NCI-H2029 treated with DMSO at 0.1 percent for 48 hours (cell line): ENCODE data around the gene ATP5F1D.
"Not testable (repeated sequence)": the region's sequence is repeated elsewhere in the genome, so short reads cannot be mapped to it uniquely, and the experiment has no call there.

Source experiments
- DNase-seq: peaks from one replicate; lab custom pipeline; 2025; lab: John Stamatoyannopoulos, UW

ATP5F1D gene

DNA sequence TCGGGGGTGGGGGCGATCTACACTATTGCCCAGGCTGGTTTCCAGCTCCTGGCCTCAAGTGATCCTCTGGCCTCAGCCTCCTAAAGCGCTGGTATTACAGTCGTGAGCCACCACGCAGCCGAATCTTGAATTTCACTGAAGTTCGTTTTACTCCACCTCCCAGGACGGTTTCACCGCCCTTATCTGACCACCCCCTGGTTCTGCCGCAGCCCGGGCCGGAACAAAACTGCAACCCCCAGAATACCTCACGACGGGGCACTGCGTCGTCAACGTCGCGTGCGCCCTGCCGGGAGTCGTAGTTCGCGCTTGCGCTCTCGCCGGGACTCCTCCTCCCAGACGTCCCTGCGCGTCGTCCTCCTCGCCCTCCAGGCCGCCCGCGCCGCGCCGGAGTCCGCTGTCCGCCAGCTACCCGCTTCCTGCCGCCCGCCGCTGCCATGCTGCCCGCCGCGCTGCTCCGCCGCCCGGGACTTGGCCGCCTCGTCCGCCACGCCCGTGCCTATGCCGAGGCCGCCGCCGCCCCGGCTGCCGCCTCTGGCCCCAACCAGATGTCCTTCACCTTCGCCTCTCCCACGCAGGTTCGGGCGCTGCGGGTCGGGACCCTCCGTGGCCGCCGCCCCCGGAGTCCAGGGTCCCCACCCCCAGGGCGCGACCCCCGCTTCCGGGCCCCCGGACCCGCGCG lies at the start of gene ATP5F1D:
ATP5F1D (plus strand) TSS at position 335 of the 679 bp plus-strand sequence; CDS start at position 435, 100 bp downstream.
- DNase-seq = peak; percentile 58

DNA sequence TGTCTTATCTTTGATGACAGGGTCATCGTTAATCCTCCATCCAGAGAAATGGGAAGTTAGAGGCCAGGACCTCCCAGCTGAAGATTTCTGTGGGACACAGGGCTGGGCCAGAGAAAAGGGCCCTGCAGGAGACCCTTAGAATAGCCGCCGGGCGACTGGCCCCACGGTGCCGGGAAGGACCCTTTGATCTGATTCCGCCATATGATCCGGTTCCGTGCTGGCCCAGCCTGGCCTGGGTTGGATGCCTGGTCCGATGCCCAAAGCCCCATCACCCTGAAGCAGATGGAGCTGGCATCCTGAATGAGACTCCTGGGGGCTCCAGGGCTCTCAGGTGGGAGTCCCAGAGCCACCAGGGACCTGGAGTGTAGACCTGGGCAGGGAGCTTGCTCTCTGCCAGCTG lies 42.0 kb upstream of the ATP5F1D start:
- no peak for DNase-seq

DNA sequence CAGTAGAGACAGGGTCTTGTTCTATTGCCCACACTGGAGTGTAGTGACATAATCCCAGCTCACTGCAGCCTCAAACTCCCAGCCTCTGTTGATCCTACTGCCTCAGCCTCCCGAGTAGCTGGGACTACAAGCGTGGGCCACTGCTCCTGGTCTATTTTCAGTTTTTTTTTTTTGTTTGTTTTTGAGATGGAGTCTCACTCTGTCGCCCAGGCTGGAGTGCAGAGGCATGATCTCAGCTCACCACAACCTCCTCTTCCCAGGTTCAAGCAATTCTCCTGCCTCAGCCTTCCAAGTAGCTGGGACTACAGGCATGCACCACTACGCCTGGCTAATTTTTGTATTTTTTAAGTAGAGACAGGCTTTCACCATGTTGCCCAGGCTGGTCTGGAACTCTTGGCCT lies 40.9 kb upstream of the ATP5F1D start:
- DNase-seq = not testable (repeated sequence)

DNA sequence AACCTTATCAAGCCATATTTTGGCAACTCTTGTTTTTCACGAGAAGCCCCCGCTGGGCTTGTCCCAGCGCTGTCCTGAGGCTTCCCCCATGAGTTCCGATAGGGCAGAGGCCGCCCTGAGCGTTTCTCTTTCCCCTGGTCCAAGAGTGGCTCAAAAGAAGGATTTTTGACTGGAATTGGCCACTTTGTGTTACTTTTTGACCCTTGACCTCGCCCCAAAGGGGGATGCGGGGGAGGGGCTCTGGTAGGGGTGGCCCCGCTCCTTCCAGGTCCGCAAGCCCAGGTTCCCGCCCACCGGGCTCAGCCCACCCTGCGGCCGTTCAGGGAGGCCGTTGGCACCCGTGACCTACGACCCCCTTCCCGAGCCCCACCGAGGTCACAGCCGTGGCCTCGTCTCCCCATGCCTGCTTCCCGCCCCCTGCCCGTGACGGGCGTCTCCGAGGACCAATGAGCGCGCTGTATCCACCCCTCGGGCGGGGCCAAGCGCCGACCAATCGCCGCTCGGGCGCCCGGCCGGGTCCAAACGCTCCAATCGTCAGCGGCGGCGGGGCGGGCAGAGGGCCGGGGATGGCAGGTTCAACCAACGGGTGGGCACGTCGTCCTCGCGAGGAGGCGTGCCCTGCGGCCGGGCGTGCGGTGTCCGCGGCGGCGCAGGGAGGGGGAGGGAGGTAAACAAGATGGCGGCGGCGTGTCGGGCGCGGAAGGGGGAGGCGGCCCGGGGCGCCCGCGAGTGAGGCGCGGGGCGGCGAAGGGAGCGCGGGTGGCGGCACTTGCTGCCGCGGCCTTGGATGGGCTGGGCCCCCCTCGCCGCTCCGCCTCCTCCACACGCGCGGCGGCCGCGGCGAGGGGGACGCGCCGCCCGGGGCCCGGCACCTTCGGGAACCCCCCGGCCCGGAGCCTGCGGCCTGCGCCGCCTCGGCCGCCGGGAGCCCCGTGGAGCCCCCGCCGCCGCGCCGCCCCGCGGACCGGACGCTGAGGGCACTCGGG lies 36.1 kb upstream of the ATP5F1D start, which contains the start of gene STK11:
STK11 (plus strand) TSS at position 665 of the 986 bp plus-strand sequence. CDS start 1,136 bp downstream, outside the sequence.
- DNase-seq = peak; percentile 82

DNA sequence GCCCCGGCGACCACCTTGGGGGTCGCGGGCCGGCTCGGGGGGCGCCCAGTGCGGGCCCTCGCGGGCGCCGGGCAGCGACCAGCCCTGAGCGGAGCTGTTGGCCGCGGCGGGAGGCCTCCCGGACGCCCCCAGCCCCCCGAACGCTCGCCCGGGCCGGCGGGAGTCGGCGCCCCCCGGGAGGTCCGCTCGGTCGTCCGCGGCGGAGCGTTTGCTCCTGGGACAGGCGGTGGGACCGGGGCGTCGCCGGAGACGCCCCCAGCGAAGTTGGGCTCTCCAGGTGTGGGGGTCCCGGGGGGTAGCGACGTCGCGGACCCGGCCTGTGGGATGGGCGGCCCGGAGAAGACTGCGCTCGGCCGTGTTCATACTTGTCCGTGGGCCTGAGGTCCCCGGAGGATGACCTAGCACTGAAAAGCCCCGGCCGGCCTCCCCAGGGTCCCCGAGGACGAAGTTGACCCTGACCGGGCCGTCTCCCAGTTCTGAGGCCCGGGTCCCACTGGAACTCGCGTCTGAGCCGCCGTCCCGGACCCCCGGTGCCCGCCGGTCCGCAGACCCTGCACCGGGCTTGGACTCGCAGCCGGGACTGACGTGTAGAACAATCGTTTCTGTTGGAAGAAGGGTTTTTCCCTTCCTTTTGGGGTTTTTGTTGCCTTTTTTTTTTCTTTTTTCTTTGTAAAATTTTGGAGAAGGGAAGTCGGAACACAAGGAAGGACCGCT lies 35.2 kb upstream of the ATP5F1D start:
- no peak for DNase-seq

DNA sequence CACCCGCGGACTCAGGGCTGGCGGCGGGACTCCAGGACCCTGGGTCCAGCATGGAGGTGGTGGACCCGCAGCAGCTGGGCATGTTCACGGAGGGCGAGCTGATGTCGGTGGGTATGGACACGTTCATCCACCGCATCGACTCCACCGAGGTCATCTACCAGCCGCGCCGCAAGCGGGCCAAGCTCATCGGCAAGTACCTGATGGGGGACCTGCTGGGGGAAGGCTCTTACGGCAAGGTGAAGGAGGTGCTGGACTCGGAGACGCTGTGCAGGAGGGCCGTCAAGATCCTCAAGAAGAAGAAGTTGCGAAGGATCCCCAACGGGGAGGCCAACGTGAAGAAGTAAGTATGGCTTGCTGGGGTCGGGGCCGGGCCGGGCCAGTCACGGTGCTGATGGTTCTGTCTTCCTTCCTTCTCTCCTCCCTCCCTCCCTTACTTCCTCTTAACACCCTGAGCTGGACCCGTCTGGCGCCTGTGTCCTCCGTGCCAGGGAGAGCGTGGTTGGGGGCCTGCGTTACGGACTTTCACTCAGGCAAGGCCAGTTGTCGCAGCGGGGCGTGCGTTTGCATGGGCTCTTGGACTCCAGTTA lies 34.6 kb upstream of the ATP5F1D start:
- no peak for DNase-seq

DNA sequence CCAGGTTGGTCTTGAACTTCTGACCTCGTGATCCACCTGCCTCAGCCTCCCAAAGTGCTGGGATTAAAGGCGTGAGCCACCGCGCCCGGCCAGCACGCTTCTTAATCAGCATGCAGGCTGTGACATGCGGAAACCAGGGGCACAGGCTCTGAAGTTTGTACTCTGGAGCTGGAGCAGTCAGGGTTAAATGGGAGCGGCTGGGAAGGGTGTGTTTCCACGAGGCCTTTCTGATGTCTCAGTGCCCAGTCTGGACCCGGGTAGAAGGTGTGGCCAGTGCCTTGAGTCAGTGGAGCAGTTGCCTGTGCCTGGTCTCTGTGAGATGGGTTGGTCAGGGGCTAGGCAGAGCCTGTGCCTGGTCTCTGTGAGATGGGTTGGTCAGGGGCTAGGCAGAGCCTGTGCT lies 32.7 kb upstream of the ATP5F1D start:
- not testable (repeated sequence) for DNase-seq

DNA sequence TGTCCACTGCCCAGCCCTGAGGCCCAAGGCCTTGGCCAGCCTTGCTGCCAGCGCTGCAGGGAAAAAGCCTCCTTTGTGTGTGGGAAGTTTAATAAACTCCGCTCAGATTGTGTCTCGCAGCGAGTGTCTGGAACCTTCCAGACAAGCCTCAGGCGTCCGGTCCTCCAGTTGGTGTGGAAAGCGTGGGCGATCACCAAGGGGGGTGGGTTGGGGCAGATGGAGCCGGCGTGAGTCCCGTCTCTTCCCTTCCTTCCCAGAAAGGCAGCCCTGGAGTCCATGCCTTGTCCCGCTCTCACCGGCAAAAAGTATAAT lies 31.4 kb upstream of the ATP5F1D start:
- DNase-seq = no peak

DNA sequence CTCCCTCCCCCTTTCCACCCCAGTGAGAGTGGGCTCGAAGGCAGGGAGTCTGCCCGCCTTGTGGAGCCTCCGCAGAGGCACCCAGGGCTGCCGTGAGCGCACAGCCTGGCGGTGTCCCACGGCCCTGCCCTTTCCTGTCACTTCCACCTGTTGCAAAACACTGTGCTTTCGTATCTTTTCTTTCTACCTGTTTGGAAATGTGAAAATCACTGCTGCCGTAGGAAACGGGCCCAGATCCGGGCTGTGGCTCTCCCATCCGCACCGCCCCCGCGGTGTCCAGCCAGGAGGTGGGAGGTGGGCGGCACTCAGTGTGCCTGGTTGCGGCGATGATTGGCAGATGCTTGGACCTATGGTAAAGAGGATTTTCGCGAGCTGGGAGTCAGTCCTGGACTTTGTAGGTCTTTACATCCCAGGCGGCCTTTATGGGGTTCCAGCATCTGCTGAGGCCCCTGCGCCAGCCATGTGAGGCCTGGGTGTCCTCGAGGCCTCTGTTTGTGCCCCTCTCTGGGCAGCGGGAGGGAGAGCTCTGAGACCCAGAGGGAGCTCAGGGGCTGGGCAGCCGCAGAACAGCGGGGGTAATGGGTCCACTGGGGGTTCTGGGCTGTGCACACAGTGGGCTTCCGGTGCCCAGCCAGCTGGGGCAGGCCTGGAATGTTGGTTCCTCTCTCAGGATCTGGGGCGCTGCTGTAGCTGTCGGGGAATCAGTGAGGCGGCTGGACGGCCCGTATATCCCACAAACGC lies 29.9 kb upstream of the ATP5F1D start:
- DNase-seq = no peak

DNA sequence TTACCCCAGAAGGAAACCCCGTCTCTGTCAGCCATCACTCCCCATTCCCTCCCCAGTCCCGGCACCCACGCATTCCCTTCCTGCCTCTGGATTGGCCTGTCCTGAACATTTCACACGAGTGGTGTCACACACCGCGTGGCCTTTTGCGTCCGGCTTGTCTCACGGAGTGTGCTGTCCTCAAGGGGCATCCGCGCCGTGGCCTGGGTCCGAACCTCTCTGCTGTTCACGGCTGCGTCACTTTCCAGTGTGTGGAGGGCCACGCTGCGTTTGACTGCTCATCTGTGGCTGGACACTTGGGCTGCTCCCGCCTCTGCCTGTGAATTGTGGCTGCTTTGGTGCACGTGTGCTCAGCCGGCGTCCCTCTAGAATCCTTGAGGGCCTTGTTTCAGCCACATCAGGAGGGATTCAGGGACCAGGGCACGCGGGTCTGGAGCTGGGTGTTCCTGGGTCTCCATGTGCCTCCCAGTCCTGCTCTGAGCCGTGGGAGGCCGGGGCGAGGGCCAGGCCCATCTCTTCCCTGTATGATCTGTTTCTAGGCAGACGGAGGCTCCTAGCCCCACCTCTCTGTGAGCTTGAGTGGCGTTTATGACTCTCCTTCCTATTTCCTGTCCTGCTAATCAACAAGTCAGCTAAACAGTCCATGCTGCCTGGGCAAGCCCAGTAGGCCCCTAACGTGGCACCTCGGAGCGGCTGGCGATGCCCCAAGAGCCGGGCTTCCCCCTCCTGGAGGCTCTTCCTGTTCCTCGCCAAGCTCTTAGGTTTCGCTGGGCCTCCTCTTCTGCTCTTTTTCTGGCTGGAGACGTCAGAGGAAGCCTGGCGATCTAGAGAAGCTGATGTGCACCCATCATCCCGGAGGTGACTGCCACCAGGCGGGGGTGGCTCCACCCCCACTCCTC lies 27.9 kb upstream of the ATP5F1D start:
- no peak for DNase-seq

DNA sequence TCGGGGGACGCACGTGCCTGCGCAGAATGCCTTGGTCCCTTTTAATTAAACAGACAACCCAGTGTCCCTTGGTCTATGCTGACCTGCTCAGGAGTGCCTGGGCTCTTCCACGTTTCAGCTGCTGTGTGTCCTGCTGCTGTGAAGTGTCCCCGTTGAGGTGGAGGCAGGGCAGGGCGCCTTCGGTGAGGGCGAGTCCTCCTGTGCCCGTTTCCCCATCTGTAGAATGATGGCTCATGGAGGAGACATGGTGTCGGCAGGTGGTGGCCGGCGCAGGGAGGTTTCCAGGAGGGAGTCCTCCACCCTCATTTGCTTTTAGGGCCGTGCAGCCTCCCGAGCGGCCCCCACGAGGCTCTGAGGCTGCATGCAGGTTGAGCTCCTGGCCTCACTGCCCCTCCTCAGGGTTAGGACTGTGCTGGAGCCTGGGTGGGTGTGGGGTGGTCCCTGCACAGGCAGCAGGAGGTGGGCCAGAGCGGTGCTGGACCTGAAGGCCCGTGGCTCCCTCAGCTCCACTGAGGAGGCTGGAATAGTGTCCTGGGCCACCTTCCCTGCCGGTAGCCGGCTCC lies 27.2 kb upstream of the ATP5F1D start:
- DNase-seq = no peak

DNA sequence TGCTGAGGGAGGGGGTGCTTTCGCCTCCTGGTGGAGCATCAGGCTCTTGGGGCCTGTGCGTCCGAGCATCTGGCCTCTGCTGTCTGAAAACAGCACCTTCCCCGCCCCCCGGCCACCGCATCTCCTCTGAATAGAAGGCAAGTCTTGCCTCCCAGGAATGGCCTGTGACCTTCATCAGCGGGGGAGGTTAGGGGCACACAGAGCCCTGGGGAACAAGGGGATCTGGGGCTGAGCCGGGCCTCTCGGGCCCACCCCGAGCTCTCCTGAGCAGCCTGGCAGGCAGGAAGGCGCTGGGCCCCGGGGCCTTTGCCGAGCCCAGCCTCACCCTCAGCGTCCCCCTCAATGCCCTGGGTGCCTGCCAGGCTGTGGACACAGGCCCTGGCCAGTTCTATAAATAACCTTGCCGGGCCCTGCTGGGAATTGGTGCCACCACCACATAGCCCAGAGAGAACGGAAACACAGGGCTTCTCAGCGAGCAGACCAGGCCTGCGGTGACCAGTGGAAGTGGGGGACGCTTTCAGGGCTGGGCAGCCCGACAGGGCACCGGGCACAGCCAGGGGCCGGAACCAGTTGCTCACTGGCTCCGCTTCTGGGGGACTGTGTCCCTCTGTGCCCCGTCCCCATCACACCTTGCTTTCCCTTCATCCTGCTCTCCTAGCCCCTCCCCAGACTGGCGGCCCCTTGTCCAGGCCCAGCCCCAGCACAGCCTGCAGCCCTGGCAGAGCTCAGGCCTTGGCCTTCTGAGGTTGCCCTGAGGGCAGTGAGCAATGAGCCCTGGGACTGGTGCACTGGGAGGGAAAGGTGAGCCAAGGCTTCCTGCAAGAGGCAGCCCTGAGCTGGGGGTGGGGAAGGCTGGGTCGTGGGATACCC lies 26.5 kb upstream of the ATP5F1D start:
- no peak for DNase-seq

DNA sequence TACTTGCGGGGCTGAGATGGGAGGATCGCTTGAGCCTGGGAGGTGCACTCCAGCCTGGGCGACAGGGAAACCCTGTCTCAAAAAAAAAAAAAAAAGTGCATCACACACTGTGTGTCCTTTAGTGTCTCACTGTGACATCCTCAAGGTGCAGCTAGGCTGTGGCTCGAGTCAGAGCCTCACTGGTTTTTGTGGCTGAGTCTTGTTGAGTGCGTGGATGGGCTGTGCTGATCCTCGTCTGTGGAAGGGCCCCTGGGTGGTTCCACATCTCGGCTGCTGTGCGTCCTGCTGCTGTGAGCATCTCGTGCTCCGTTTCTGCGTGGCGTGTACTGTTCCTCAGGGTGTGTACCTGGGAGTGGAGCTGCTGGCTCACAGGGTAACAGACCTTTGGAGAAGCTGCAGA lies 24.8 kb upstream of the ATP5F1D start:
- no peak for DNase-seq

DNA sequence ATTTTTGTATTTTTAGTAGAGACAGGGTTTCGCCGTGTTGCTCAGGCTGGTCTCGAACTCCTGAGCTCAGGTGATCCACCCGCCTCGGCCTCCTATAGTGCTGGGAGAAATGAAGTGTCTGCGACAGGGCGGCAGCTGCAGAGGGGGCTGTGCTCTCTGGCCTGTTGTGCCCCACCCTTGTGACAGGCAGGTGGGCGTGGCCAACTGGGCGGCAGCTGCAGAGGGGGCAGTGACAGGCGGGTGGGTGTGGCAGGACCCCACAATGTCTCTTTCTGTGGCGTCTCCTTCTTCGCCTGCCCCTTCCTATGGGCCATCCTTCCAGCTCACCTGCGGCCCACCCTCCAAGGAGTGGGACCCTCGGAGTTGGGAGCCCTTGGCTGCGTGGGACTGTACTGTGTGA lies 24.2 kb upstream of the ATP5F1D start:
- DNase-seq = no peak

DNA sequence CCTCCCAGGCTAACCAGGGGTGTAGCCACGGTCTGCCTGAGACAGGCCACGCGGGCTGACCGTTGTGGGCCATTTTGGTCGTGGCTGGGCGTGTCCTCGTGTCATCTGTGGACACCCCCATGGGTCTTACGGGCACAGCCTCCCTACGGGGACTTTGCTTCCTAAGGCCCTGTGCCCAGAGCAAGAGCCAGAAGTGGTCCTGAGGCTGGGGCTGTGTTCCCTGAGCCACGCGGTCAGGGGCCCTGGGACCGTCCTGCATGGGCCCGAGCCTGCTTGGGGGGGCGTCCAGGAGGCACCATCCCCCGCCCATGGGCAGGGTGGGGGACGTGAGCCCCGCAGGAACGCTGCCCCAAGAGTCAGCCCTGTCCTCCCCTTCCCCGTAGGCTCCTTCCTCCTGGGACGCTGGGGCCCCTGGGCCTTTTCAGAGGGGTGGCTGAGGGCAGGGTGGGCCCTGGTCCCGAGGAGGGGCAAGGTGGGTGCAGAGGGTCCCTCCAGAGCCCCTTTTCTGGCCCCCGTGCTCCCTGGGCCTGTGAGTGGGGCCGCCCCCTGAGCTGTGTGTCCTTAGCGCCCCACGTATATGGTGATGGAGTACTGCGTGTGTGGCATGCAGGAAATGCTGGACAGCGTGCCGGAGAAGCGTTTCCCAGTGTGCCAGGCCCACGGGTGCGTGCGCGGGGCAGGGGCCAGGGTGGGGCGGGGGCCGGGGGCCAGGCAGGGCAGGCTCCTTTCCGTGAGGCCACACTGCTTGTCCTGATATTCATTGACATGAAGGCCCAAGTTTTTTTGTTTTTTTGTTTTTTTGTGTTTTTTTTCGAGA lies 22.6 kb upstream of the ATP5F1D start:
- DNase-seq = no peak

DNA sequence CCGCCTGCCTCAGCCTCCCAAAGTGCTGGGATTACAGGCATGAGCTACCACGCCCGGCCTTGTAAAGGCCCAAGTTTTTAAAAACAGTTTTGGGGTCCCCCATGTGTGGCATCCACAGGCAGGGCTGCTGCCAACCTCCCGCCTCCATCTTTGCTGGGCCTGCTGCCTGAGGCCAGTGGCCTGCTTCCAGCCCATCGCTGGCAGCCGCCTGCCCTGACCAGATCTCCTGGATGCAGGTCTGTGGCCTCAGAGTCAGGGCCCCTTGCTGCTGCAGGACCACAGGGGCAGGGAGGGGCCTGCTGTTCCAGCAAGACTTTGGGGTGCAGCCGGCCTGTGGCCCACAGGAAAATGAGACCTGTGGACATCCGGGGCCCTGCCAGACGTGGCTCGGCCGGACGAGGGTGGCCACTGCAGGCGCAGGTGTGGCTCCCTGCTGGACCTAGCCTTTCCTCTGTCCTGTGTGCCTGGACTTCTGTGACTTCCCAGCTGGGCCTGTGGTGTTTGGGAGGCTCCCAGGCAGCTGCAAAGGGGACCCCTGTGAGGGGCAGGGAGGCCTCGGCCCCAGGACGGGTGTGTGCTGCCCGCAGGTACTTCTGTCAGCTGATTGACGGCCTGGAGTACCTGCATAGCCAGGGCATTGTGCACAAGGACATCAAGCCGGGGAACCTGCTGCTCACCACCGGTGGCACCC lies 21.6 kb upstream of the ATP5F1D start:
- DNase-seq = no peak

DNA sequence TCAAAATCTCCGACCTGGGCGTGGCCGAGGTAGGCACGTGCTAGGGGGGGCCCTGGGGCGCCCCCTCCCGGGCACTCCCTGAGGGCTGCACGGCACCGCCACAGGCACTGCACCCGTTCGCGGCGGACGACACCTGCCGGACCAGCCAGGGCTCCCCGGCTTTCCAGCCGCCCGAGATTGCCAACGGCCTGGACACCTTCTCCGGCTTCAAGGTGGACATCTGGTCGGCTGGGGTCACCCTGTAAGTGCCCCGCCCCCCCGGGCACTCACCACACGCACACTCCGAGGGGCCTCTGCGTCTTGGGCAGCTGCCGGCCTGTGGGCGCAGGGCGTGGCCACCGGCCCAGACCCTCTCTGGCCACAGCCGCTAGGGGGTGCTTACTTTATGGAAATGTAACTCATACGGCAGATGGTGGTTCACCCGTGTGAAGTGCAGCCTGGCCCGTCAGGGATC lies 21.0 kb upstream of the ATP5F1D start:
- no peak for DNase-seq
